HEK293 (cell line): ENCODE data around the gene PLA2G4B.
A peak's percentile ranks its signal among the peaks of the same experiment; 100 is the strongest.

ENCODE experiments used
- BCL11A ChIP-seq: fragments of 450-650 bp; formaldehyde crosslinking; IDR thresholded peaks from 2 replicates; pipeline ENCODE4 v1.5.1; 2016; ENCODE audit warnings: low read depth, missing biosample characterization, missing genetic modification characterization
- BCL11B ChIP-seq: fragments of 450-650 bp; formaldehyde crosslinking; IDR thresholded peaks from 2 replicates; pipeline ENCODE4 v1.5.1; 2016; ENCODE audit warnings: low read depth, missing biosample characterization, missing genetic modification characterization
- ELK4 ChIP-seq: IDR thresholded peaks from 2 replicates; pipeline ENCODE4 v1.6.1; 2011; ENCODE audit warnings: mild to moderate bottlenecking, low read depth, low read length, borderline replicate concordance
- MYNN ChIP-seq: fragments of 450-650 bp; formaldehyde crosslinking; IDR thresholded peaks from 2 replicates; pipeline ENCODE4 v1.5.1; 2016; ENCODE audit warnings: missing biosample characterization, missing genetic modification characterization, borderline replicate concordance
- PBX3 ChIP-seq: sonication (generic); formaldehyde crosslinking; IDR thresholded peaks from 2 replicates; pipeline ENCODE4 v1.8.1; 2022; ENCODE audit warnings: mild to moderate bottlenecking, moderate library complexity, missing genetic modification reagents
- PRDM2 ChIP-seq: fragments of 450-650 bp; formaldehyde crosslinking; IDR thresholded peaks from 2 replicates; pipeline ENCODE4 v1.5.1; 2016; ENCODE audit warnings: missing biosample characterization, missing genetic modification characterization, borderline replicate concordance
- SP7 ChIP-seq: fragments of 450-650 bp; formaldehyde crosslinking; IDR thresholded peaks from 2 replicates; pipeline ENCODE4 v1.5.1; 2016; ENCODE audit warnings: missing biosample characterization, missing genetic modification characterization
- ZBTB49 ChIP-seq: fragments of 450-650 bp; formaldehyde crosslinking; IDR thresholded peaks from 2 replicates; pipeline ENCODE4 v1.5.1; 2016; ENCODE audit warnings: missing biosample characterization, missing genetic modification characterization, low read depth
- ZBTB6 ChIP-seq: fragments of 450-650 bp; formaldehyde crosslinking; IDR thresholded peaks from 2 replicates; pipeline ENCODE4 v1.5.1; 2017; ENCODE audit warnings: missing biosample characterization, missing genetic modification characterization
- ZFP69B ChIP-seq: fragments of 450-650 bp; formaldehyde crosslinking; IDR thresholded peaks from 2 replicates; pipeline ENCODE4 v1.5.1; 2016; ENCODE audit warnings: missing biosample characterization, missing genetic modification characterization
- ZNF133 ChIP-seq: fragments of 450-650 bp; formaldehyde crosslinking; IDR thresholded peaks from 2 replicates; pipeline ENCODE4 v1.5.1; 2016; ENCODE audit warnings: missing biosample characterization, missing genetic modification characterization
- ZNF214 ChIP-seq: fragments of 450-650 bp; formaldehyde crosslinking; IDR thresholded peaks from 2 replicates; pipeline ENCODE4 v1.5.1; 2017; ENCODE audit warnings: missing biosample characterization, mild to moderate bottlenecking, missing genetic modification characterization, borderline replicate concordance
- ZNF398 ChIP-seq: fragments of 450-650 bp; formaldehyde crosslinking; IDR thresholded peaks from 2 replicates; pipeline ENCODE4 v1.5.1; 2017; ENCODE audit warnings: missing biosample characterization, missing genetic modification characterization
- ZNF404 ChIP-seq: fragments of 450-650 bp; formaldehyde crosslinking; IDR thresholded peaks from 2 replicates; pipeline ENCODE4 v1.5.1; 2017; ENCODE audit warnings: missing biosample characterization, missing genetic modification characterization
- ZNF530 ChIP-seq: fragments of 450-650 bp; formaldehyde crosslinking; IDR thresholded peaks from 2 replicates; pipeline ENCODE4 v1.5.1; 2016; ENCODE audit warnings: low read depth, missing biosample characterization, missing genetic modification characterization
- ZNF560 ChIP-seq: fragments of 450-650 bp; formaldehyde crosslinking; IDR thresholded peaks from 2 replicates; pipeline ENCODE4 v1.5.1; 2017; ENCODE audit warnings: missing biosample characterization, missing genetic modification characterization, borderline replicate concordance
- ZNF624 ChIP-seq: fragments of 450-650 bp; formaldehyde crosslinking; IDR thresholded peaks from 2 replicates; pipeline ENCODE4 v1.5.1; 2017; ENCODE audit warnings: missing biosample characterization, missing genetic modification characterization
- ZNF658 ChIP-seq: fragments of 450-650 bp; formaldehyde crosslinking; IDR thresholded peaks from 2 replicates; pipeline ENCODE4; 2016; ENCODE audit warnings: missing biosample characterization, missing genetic modification characterization
- ZNF692 ChIP-seq: fragments of 450-650 bp; formaldehyde crosslinking; IDR thresholded peaks from 2 replicates; pipeline ENCODE4 v1.5.1; 2016; ENCODE audit warnings: missing biosample characterization, missing genetic modification characterization
- ZNF768 ChIP-seq: fragments of 450-650 bp; formaldehyde crosslinking; IDR thresholded peaks from 2 replicates; pipeline ENCODE4 v1.5.1; 2018; ENCODE audit warnings: missing biosample characterization, mild to moderate bottlenecking, missing genetic modification characterization
- ZSCAN23 ChIP-seq: fragments of 450-650 bp; formaldehyde crosslinking; IDR thresholded peaks from 2 replicates; pipeline ENCODE4 v1.5.1; 2016; ENCODE audit warnings: missing biosample characterization, missing genetic modification characterization

The PLA2G4B gene

GRCh38 chr15:41827880-41828806, 10.5 kb upstream of the PLA2G4B start, which contains the start of gene JMJD7 (continued):
- TF ChIP-seq PBX3 (CRISPR knock-in tag) (no peak), SP7 (tag by site-specific recombination) (peak; percentile 51; the same call in 1 of the 2 replicates), ZNF404 (tag by site-specific recombination) (no peak), ZBTB6 (no peak), ZNF398 (no peak), BCL11B (no peak), ZNF658 (tag by site-specific recombination) (no peak), ZSCAN23 (tag by site-specific recombination) (no peak), ZNF624 (tag by site-specific recombination) (no peak), MYNN (tag by site-specific recombination) (no peak), ZNF560 (no peak), ZNF530 (tag by site-specific recombination) (no peak), ZFP69B (tag by site-specific recombination) (0 out of 2 replicates have a peak, but pooled peaks have one; percentile 20), PRDM2 (tag by site-specific recombination) (no peak), ZNF214 (tag by site-specific recombination) (no peak), ELK4 (no peak), BCL11A (tag by site-specific recombination) (0 out of 2 replicates have a peak, but pooled peaks have one; percentile 25), ZNF692 (0 out of 2 replicates have a peak, but pooled peaks have one; percentile 26), ZBTB49 (tag by site-specific recombination) (no peak), ZNF768 (no peak), ZNF133 (tag by site-specific recombination) (no peak)
